PC-9 (cell line): ENCODE results near the gene SYNPO.

Experiments
- EZH2 ChIP-seq: fragments of 200-600 bp; sonication (generic); IDR thresholded peaks from 2 replicates; pipeline ENCODE4 v1.8.0; 2017; ENCODE audit warnings: antibody characterized with exemption, low read depth
- TF ChIP-seq, protein P1 (sequence below): fragments of 200-600 bp; sonication (generic); conservative IDR thresholded peaks from 2 replicates; pipeline ENCODE4 v1.6.1; 2017; ENCODE audit warnings: mixed run types, antibody characterized with exemption, mild to moderate bottlenecking, moderate library complexity

DNA sequence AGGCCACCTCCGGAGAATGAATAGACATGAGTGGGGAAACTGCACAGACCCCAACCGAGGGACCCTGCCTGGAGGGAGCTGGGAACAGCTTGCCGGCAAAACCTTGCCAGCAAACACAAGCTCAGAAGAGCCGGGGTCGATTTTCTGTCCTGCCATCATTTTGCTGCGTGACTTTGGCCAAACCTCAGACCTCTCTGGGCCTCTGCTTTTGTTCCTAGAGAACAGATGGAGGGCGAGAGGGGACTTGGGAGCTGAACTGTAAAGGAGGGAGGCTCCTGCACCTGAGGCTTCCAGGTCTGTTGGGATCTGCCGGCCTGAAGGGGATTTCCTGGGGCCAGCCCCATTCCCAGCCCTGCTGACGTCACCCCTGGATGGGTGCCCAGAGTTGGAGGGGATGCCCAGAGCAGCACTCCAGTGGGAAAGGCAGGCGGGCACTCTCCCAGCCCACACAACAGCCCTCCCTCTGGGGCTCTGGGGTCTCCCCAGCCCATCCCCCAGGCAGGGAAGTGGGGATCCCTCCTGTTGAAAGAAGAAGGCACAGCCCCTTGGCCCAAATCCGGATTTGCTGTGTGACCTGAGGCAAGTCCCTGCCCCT is 40.4 kb upstream of the SYNPO start:
- TF ChIP-seq, protein P1, sequence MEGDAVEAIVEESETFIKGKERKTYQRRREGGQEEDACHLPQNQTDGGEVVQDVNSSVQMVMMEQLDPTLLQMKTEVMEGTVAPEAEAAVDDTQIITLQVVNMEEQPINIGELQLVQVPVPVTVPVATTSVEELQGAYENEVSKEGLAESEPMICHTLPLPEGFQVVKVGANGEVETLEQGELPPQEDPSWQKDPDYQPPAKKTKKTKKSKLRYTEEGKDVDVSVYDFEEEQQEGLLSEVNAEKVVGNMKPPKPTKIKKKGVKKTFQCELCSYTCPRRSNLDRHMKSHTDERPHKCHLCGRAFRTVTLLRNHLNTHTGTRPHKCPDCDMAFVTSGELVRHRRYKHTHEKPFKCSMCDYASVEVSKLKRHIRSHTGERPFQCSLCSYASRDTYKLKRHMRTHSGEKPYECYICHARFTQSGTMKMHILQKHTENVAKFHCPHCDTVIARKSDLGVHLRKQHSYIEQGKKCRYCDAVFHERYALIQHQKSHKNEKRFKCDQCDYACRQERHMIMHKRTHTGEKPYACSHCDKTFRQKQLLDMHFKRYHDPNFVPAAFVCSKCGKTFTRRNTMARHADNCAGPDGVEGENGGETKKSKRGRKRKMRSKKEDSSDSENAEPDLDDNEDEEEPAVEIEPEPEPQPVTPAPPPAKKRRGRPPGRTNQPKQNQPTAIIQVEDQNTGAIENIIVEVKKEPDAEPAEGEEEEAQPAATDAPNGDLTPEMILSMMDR: no peak
- no peak for TF ChIP-seq EZH2
